Right atrium auricular region (tissue), 2 donors: Measurements from ENCODE around the gene SP140L. TPM values are rescaled to one million over a fixed set of nuclear protein-coding genes. Genes with fewer than 3 reads are reported as not detected.
A peak's percentile ranks its signal among the peaks of the same experiment; 100 is the strongest.

ENCODE experiments used
- DNase-seq: peaks from one replicate; pipeline ENCODE4 v3.0.0-alpha.2; 2019; ENCODE audit warnings: low spot score
- H3K27ac ChIP-seq, 2 donors: fragments of 200-600 bp; sonication (generic); 1 replicate in 1 of 2; 2 replicates in 1 of 2; pipeline ENCODE4 v1.5.1; 2016 to 2019
- H3K27me3 ChIP-seq, 2 donors: fragments of 200-600 bp; sonication (generic); one replicate each; pipeline versions ENCODE4 v1.5.1 to v1.6.0; 2017 to 2019
- H3K36me3 ChIP-seq: fragments of 200-600 bp; sonication (generic); one replicate; pipeline ENCODE4 v1.5.1; 2016
- H3K4me1 ChIP-seq, 2 donors: fragments of 200-600 bp; sonication (generic); one replicate each; pipeline versions ENCODE4 v1.5.1 to v1.6.0; 2017 to 2019
- H3K4me3 ChIP-seq, 2 donors: fragments of 200-600 bp; sonication (generic); 1 replicate in 1 of 2; 2 replicates in 1 of 2; pipeline ENCODE4 v1.5.1; 2017 to 2019; ENCODE audit warnings: mild to moderate bottlenecking in 1 of 2, moderate library complexity in 1 of 2
- H3K9me3 ChIP-seq, 2 donors: fragments of 200-600 bp; sonication (generic); one replicate each; pipeline ENCODE4 v1.5.1; 2019
- CTCF ChIP-seq, 2 donors: fragments of 200-600 bp; sonication (generic); IDR thresholded peaks; one replicate each; pipeline ENCODE4 v1.5.1; 2019; ENCODE audit warnings: antibody characterized with exemption in 2 of 2
- total RNA-seq, 2 donors: library from RNA; depleted of rRNA; stranded (reverse); fragments of >200 nt; gene quantifications; one replicate each; pipeline ENCODE4 v1.1.0, GENCODE V29; 2016

The SP140L gene
- total RNA-seq, 2 donors from 2014 or later: 3.0 to 3.2 TPM

GRCh38 chr2:230322561-230323384, 4.2 kb upstream of the SP140L start:
- Histone ChIP-seq H3K27me3 (no peaks in the 10 kb centered on the region), H3K4me1 (no peaks in the 10 kb centered on the region), H3K36me3 (no peaks in the 10 kb centered on the region), H3K9me3 (no peaks in the 10 kb centered on the region), H3K27ac (no peak overlapping the region), H3K4me3 (no peak overlapping the region)
- DNase-seq: no peak
- no peak for TF ChIP-seq CTCF (IDR thresholded peaks at IDR 0.05)

- H3K4me1 ChIP-seq: no peaks in the 10 kb centered on the region
- no peak for DNase-seq
- no peaks in the 10 kb centered on the region for H3K36me3 ChIP-seq
- no peak overlapping the region for H3K4me3 ChIP-seq
- no peak for TF ChIP-seq CTCF (IDR thresholded peaks at IDR 0.05)
- H3K27me3 ChIP-seq: no peaks in the 10 kb centered on the region
- no peaks in the 10 kb centered on the region for H3K9me3 ChIP-seq
- H3K27ac ChIP-seq: no peak overlapping the region
Measured at GRCh38 chr2:230323385-230324106, 3.4 kb upstream of the SP140L start.

- Histone ChIP-seq H3K27ac (no peak overlapping the region), H3K4me3 (no peak overlapping the region), H3K4me1 (no peaks in the 10 kb centered on the region), H3K9me3 (no peaks in the 10 kb centered on the region), H3K36me3 (no peaks in the 10 kb centered on the region), H3K27me3 (no peaks in the 10 kb centered on the region)
- no peak for TF ChIP-seq CTCF (IDR thresholded peaks at IDR 0.05)
- DNase-seq: no peak
Measured at GRCh38 chr2:230324503-230324902, 2.5 kb upstream of the SP140L start.

GRCh38 chr2:230325316-230326243, 1.4 kb upstream of the SP140L start:
- Histone ChIP-seq H3K4me3 (no peak overlapping the region), H3K36me3 (no peaks in the 10 kb centered on the region), H3K27me3 (no peaks in the 10 kb centered on the region), H3K9me3 (no peaks in the 10 kb centered on the region), H3K27ac (no peak overlapping the region), H3K4me1 (no peaks in the 10 kb centered on the region)
- no peak for TF ChIP-seq CTCF (IDR thresholded peaks at IDR 0.05)
- DNase-seq: no peak

- Histone ChIP-seq H3K27me3 (no peaks in the 10 kb centered on the region), H3K9me3 (no peaks in the 10 kb centered on the region), H3K36me3 (no peaks in the 10 kb centered on the region), H3K4me3 (peak overlapping the region; percentile 34 to 47), H3K27ac (peak overlapping the region; percentile 53 to 65), H3K4me1 (no peaks in the 10 kb centered on the region)
- DNase-seq: no peak
- no peak for TF ChIP-seq CTCF (IDR thresholded peaks at IDR 0.05)
Measured at GRCh38 chr2:230327418-230328154, 593 bp downstream of the SP140L start.
